ENCODE measurements around the gene IGF2R. TPM values are rescaled to one million over a fixed set of nuclear protein-coding genes. Genes with fewer than 3 reads are reported as not detected.

Gene IGF2R
- total and polyA plus RNA-seq, 2 of the 13 experiments (the other 11 are each of a cell fraction or from before 2014, with no cell fraction given): 38.3 to 70.0 TPM

- TF ChIP-seq MAX (IDR thresholded peaks at IDR 0.05): peak; percentile 35; the same call in 1 of the 2 replicates
- 0 out of 2 replicates have a peak, but pooled peaks have one; percentile 26 for TF ChIP-seq NFIC (IDR thresholded peaks at IDR 0.05; ENCODE audit: low read length)
- peak; percentile 38; the same call in 1 of the 2 replicates for TF ChIP-seq SALL1 (CRISPR knock-in tag; IDR thresholded peaks at IDR 0.05)
- no peak for TF ChIP-seq SNRNP70 (IDR thresholded peaks at IDR 0.05; ENCODE audit: low read depth, low read length)
- ChIA-PET POLR2A (interaction anchor here (1.0 kb wide), 1 partner anchor 140 kb away, joined by 3 read pairs; the partner anchor contains the start of gene TCP1), CTCF (ENCODE audit: low intra/inter-chr PET ratio, low total read pairs) (no interaction called here)
- BruUV-seq (replicated peaks): no TSS peak
- ATAC-seq (no peak; the same call in 2 of the 3 replicates), FAIRE-seq (no peak), DNase-seq (ENCODE audit: low spot score) (no peak)
- Histone ChIP-seq H3K36me3 (replicated peaks in 1 of 2; ENCODE audit: control insufficient read depth in 1 of 2, insufficient read depth in 2 of 2, low read length in 2 of 2) (no peaks in the 10 kb centered on the region), H3K4me3 (replicated peaks in 1 of 3; ENCODE audit: insufficient read depth in 1 of 3, low read depth in 2 of 3, low read length in 3 of 3) (no peak overlapping the region), H3K27me3 (ENCODE audit: control insufficient read depth in 1 of 2, insufficient read depth in 2 of 2, low read length in 2 of 2) (peaks cover 0 to 9% of the 10 kb centered on the region in 2 experiments; a peak in 2 of 5 replicates), H3K79me2 (ENCODE audit: insufficient read depth, low read length) (no peaks in the 10 kb centered on the region), H3K9ac (ENCODE audit: insufficient read depth, low read depth, low read length) (no peak overlapping the region), H3K4me2 (ENCODE audit: low read depth, low read length) (peak overlapping the region; percentile 45; the same call in 1 of the 2 replicates), H2AFZ (ENCODE audit: low read length) (peak overlapping the region; percentile 58), H3K9me3 (ENCODE audit: low read length) (no peaks in the 10 kb centered on the region), H3K4me1 (ENCODE audit: insufficient read depth, low read length) (peaks cover 5% of the 10 kb centered on the region; the same call in 1 of the 2 replicates), H3K27ac (ENCODE audit: extremely low read length, insufficient read depth, low read length) (no peak overlapping the region), H4K20me1 (ENCODE audit: insufficient read depth, low read length) (no peaks in the 10 kb centered on the region)
- intact Hi-C loops (cut with micrococcal nuclease; ENCODE audit: unreplicated experiment): no loop called here
- 14% methylated on average over 8 of the region's 8 CpGs for WGBS (ENCODE audit: low lambda C conversion rate)
- in situ Hi-C loops (cut with HindIII; ENCODE audit: extremely low pct_ligation_motif_present, low pct_unique_long_range_greater_than_20kb): no loop called here
These were observed 39.1 kb upstream of the IGF2R start for GRCh38 chr6:159929819-159930218.

GRCh38 chr6:159931112-159931511 is 37.8 kb upstream of the IGF2R start:
- 20% methylated on average over 3 of the region's 3 CpGs for WGBS (ENCODE audit: low lambda C conversion rate)
- FAIRE-seq: no peak
- DNase-seq (ENCODE audit: low spot score): no peak
- no peak for ATAC-seq
- no peaks in the 10 kb centered on the region for H3K9me3 ChIP-seq (ENCODE audit: low read length)
- no peak overlapping the region for H3K4me3 ChIP-seq (replicated peaks in 1 of 3; ENCODE audit: insufficient read depth in 1 of 3, low read depth in 2 of 3, low read length in 3 of 3)
- H2AFZ ChIP-seq (ENCODE audit: low read length): no peak overlapping the region
- intact Hi-C loops (cut with micrococcal nuclease; ENCODE audit: unreplicated experiment): no loop called here
- peaks cover 0 to 9% of the 10 kb centered on the region in 2 experiments; a peak in 2 of 5 replicates for H3K27me3 ChIP-seq (ENCODE audit: control insufficient read depth in 1 of 2, insufficient read depth in 2 of 2, low read length in 2 of 2)
- peaks cover 5% of the 10 kb centered on the region; the same call in 1 of the 2 replicates for H3K4me1 ChIP-seq (ENCODE audit: insufficient read depth, low read length)
- no peaks in the 10 kb centered on the region for H4K20me1 ChIP-seq (ENCODE audit: insufficient read depth, low read length)
- no peak overlapping the region for H3K9ac ChIP-seq (ENCODE audit: insufficient read depth, low read depth, low read length)
- CTCF ChIA-PET (ENCODE audit: low intra/inter-chr PET ratio, low total read pairs): no interaction called here
- no peak overlapping the region for H3K27ac ChIP-seq (ENCODE audit: extremely low read length, insufficient read depth, low read length)
- H3K4me2 ChIP-seq (ENCODE audit: low read depth, low read length): no peak overlapping the region
- in situ Hi-C loops (cut with HindIII; ENCODE audit: extremely low pct_ligation_motif_present, low pct_unique_long_range_greater_than_20kb): no loop called here
- BruUV-seq (replicated peaks): no TSS peak
- H3K36me3 ChIP-seq (replicated peaks in 1 of 2; ENCODE audit: control insufficient read depth in 1 of 2, insufficient read depth in 2 of 2, low read length in 2 of 2): no peaks in the 10 kb centered on the region
- POLR2A ChIA-PET: no interaction called here
- H3K79me2 ChIP-seq (ENCODE audit: insufficient read depth, low read length): no peaks in the 10 kb centered on the region
- TF ChIP-seq HNF4G (IDR thresholded peaks at IDR 0.05; ENCODE audit: borderline replicate concordance, low read depth, low read length) (no peak), HNF4G (CRISPR knock-in tag; IDR thresholded peaks at IDR 0.05; ENCODE audit: borderline replicate concordance, low read depth) (no peak), ZNF761 (CRISPR knock-in tag; conservative IDR thresholded peaks at IDR 0.05) (no peak), NKX3-1 (CRISPR knock-in tag; IDR thresholded peaks at IDR 0.05) (no peak), ZNF512B (CRISPR knock-in tag; IDR thresholded peaks at IDR 0.05; ENCODE audit: borderline replicate concordance) (no peak), ZBTB26 (CRISPR knock-in tag; IDR thresholded peaks at IDR 0.05; ENCODE audit: borderline replicate concordance) (no peak), ZNF530 (CRISPR knock-in tag; IDR thresholded peaks at IDR 0.05; ENCODE audit: low read depth) (no peak), EEA1 (CRISPR knock-in tag; IDR thresholded peaks at IDR 0.05; ENCODE audit: borderline replicate concordance) (no peak)

Data from HepG2 (cell line).